ENCODE data around the gene EIF5. TPM values are rescaled to one million over a fixed set of nuclear protein-coding genes. Genes with fewer than 3 reads are reported as not detected.

Gene EIF5
- total and polyA plus RNA-seq, 2 of the 4 experiments (the other 2 are of a cell fraction) = 181 to 241 TPM

DNA sequence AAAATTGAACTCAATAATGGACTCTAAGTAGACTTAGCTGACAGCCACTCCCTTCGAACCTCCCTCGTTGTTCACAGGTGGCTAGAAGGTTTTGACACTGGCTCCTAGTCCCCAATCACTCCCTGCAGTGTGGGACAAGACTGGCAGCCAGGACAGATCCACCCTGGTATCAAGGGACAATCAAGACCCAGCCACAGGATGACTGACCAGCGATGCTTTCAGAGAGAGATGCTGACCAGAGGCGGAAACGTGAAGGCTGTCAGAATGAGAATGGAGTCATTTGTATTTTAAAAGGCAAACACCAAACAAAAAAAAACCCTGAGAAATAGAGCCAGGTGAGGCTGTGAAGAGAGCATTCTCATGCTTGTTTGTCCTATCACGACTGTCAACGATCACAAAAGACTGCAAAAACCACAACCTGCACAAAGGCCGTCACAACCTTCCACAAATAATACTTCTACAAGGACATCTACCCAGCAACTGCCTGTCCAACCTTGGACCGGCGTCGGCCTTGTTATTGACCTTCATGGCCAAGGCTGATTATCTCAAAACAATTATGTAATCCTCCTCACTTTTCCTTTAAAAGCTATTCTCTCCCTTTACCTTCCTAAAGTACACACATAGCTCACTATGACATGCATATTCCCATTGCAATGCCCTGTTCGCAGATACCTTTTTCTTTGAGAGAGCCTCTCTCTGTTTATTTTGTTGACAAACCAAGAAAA, 13.2 kb downstream of the EIF5 start:
- Histone ChIP-seq H2BK120ac (ENCODE audit: low read depth, low read length) (no peak overlapping the region), H4K20me1 (ENCODE audit: insufficient read depth, low read length) (peaks cover 16% of the 10 kb centered on the region), H3K9me1 (ENCODE audit: insufficient read depth, low read length) (peaks cover 9% of the 10 kb centered on the region), H3K79me1 (ENCODE audit: low read depth in 1 of 2, low read length in 2 of 2) (peaks cover under 1 to 12% of the 10 kb centered on the region in 2 experiments; a peak in 2 of 4 replicates), H3K36me3 (ENCODE audit: control insufficient read depth, insufficient read depth, low read length) (peaks cover 21% of the 10 kb centered on the region), H3K56ac (ENCODE audit: extremely low read depth, insufficient read depth, low read length) (no peak overlapping the region), H2BK15ac (ENCODE audit: low read depth, low read length) (no peak overlapping the region), H3K4me1 (ENCODE audit: control insufficient read depth, insufficient read depth, low read length) (no peaks in the 10 kb centered on the region; the same call in 1 of the 2 replicates), H3K27me3 (ENCODE audit: control insufficient read depth, insufficient read depth, low read length) (no peaks in the 10 kb centered on the region), H4K5ac (ENCODE audit: low read depth, low read length) (no peak overlapping the region), H2AK9ac (replicated peaks; ENCODE audit: low read depth, low read length, poor library complexity) (no peak overlapping the region), H2AFZ (replicated peaks; ENCODE audit: low read length, poor library complexity) (no peak overlapping the region), H3K27ac (ENCODE audit: insufficient read depth, low read length) (no peak overlapping the region), H3K23ac (ENCODE audit: low read depth, low read length) (no peak overlapping the region), H4K8ac (ENCODE audit: low read depth in 2 of 2, low read length in 2 of 2) (no peak overlapping the region), H3K9ac (ENCODE audit: low read depth, low read length) (no peak overlapping the region), H3K4ac (ENCODE audit: low read depth, low read length) (no peak overlapping the region), H2AK5ac (ENCODE audit: low read depth, low read length) (no peak overlapping the region), H3K18ac (ENCODE audit: low read depth, low read length) (no peak overlapping the region), H2BK20ac (ENCODE audit: low read depth, low read length) (no peak overlapping the region), H3K4me3 (ENCODE audit: insufficient read depth, low read depth, low read length) (no peak overlapping the region), H2BK5ac (ENCODE audit: low read depth, low read length, poor library complexity, severe bottlenecking) (no peak overlapping the region), H3K14ac (replicated peaks; ENCODE audit: low read depth, low read length) (no peak overlapping the region), H3K4me2 (ENCODE audit: low read depth, low read length) (no peak overlapping the region), H4K91ac (ENCODE audit: insufficient read depth, low read depth, low read length) (no peak overlapping the region), H3K9me3 (ENCODE audit: control insufficient read depth, insufficient read depth, low read length) (no peaks in the 10 kb centered on the region)
- no peak for TF ChIP-seq MAFK (IDR thresholded peaks at IDR 0.05; ENCODE audit: low read depth, low read length)
- DNase-seq (no peak), ATAC-seq (ENCODE audit: low read depth) (no peak)
- intact Hi-C loops (cut with micrococcal nuclease) (no loop called here), in situ Hi-C loops (cut with MboI; ENCODE audit: low sequenced_read_pairs) (no loop called here), dilution Hi-C loops (cut with HindIII; ENCODE audit: low sequenced_read_pairs, unreplicated experiment) (no loop called here)
- BruUV-seq (replicated peaks) = no TSS peak
- POLR2A ChIA-PET (ENCODE audit: unreplicated experiment) = no interaction called here
- CTCF ChIA-PET = no interaction called here
- WGBS, 2 experiments (ENCODE audit: extremely low coverage in 2 of 2, insufficient read length in 1 of 2) = 89% methylated on average over 3 of the region's 12 CpGs; no CpG with 5 or more reads in 1 of the 2 experiments
